HS-5 (cell line): ENCODE measurements around the gene KLF13.

Experiments used
- DNase-seq: peaks from one replicate; pipeline ENCODE4 v3.0.0-alpha.2; 2012; ENCODE audit warnings: low read depth

The KLF13 gene

DNA sequence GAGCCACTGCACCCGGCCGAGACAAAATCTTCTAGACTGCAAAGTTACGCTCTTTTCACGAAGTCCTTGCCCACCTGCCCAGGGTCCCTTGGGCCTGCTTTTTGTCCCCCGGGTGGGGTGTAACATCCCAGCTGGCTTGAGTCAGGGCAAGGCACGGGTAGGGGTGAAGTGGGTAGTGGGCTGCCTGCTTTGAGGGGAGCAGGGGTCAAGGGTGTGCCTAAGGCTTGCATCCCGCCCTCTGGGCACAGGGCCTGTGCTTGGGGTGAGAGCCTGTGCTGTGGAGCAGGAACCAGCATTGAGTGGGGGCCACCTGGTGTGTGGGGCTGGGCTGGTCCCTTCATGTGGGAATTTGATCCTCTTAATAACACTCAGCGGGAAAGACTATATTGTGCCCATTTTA, 74.6 kb downstream of the KLF13 start:
- DNase-seq: no peak

DNA sequence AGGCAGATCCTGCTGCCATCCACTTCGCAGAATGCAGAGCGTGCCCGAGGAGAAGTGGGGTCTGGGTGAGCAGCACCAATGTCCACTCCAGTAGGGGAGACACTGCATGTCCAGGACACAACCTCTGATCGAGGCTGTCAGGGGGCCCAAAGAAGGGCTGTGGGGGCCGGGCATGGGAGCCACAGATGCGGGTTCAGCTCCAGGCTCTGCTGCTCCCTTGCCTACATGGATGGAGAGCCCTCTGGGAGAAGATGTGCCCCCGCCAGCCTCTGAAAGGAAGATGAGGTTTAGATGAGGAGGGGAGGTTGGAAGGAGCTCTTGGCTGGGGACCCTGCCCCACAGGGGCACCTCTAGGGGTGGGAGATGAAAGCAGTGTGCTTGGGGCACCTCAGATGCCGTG, 75.4 kb downstream of the KLF13 start:
- no peak for DNase-seq

DNA sequence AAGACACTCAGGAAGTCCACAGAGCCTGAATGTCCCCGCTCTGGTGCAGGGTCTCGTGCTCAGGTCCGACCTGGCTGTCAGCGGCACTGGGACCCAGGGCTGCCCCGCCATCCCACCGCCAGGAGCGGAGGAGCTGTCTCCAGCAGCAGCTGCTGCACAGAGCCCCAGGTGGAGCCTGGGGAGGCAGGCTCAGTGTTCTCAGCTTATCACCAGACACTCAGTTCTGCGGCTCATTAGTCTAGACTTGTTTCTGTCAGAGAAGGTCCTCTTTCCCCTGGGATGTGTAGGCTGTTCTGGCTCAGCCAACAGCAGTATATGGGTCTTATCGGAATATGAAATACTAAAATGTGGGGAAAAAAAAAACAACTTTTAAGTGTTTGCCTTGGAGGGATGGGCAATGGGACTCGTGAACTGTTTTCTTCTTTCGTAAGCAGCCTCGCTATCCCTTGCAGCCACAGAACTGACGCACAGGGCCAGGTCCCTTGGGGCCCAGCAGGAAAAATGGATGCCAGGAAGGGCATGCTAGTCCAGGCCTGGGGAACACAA, 75.9 kb downstream of the KLF13 start:
- DNase-seq: no peak

DNA sequence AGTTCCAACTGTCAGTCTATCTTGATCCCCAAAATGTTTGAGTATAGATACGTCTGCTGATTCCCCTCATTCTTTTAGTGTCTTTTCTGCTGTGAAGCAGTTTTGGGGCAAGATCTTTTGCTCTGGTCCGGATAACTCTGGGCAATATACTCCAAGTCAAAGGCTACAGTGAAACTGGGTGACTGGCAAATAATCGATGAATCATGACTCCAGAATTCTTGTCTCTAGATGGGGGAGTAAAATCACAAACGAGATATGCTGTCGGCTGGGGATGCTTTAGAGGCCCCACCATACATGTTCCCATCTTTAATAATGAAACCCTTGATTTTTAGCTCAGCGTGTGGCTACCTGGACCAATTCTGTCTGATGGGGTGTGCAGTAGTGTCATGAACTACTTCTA, 76.5 kb downstream of the KLF13 start:
- DNase-seq: peak; percentile 26

DNA sequence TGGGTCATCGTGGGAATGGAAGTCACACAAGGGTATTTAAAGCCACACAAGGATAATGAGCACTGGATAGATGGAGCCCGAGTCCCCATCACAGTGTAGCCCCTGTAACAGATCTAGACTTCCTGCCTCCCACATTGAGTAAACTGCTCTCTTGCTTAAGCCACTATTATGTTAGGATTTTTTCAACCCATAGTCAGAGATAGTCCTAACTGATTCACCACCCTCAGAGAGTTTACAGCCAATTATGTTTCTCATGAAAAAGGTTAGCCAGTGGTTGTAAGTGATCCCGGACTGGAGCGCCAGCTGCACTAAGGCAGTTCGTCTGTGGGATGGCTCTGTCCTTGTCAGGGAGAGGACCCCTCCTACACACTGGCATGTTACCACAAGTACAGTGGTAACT, 77.0 kb downstream of the KLF13 start:
- DNase-seq: peak; percentile 23

DNA sequence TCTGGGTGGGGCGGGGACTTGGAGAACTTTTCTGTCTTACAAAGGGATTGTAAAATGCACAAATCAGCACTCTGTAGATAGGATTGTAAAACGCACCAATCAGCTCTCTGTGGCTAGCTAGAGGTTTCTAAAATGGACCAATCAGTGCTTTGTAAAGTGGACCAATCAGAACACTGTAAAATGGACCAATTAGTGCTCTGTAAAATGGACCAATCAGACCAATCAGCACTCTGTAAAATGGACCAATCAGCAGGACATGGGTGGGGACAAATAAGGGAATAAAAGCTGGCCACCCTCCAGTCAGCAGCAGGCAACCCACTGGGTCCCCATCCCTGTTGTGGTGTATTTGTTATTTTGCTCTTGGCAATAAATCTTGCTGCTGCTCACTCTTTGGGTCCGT, 77.7 kb downstream of the KLF13 start:
- no peak for DNase-seq

DNA sequence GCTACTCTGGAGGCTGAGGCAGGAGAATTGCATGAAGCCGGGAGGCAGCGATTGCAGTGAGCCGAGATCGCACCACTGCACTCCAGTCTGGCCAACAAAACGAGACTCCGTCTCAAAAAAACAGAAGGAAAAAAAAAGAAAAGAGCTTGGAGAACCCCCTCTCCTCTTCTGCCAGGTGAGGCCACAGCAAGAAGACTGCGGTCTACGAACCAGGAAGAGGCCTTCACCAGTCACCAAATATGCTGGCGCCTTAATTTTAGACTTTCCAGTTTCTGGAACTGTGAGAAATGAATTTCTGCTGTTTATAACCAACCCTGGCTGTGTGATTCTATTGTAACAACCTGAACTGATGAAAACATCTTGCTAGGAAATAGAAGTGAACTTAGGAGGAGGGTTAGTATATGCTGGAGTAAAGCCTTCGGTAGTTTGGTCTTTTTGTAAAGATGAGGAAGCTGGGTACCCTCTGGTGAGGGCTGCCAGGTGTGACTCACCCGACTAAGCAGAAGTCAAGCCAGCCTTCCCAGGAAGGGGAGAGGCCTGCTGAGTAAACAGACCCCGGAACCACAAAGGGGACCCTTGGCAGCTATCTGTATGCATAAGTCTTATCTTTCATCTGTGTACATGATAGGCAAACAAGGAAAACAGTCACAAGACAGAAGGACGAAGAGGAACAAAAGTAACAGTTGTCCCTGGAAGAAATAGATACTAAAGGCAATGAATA, 78.7 kb downstream of the KLF13 start:
- DNase-seq: no peak

DNA sequence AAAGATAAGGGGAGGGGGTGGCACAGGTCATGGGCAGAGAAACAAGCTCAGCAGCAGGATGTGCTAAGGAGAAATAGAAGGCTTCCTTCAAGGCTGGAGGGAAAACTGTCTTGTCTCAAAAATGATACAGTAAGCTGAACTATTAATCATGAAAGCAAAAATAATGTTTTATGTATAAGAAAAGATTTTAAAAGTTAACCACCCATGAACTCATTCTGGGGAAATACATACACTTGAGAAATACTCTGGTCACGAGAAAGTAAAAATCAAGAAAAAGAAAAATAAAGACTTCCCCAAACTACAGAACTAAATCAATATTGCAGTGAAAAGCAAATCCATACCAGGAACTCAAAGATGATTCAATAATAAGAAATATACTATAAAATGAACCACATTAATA, 80.7 kb downstream of the KLF13 start:
- DNase-seq: no peak

DNA sequence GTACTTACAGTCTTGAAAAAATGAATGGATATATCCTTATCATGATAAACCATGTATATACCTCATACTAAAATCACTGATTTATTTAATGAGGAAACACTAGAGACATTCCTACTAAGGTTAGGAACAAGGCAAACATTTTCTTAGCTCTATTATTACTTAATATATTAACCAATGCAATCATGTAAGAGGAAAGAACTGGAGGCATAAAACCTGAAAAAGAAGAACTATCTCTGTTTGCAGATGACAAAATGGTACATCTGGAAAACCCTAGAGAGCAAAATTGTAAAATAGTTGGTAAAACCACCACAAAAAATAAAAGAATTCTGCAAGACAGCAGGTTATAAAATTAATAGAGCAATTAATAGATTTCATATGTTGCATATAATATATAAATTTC, 81.2 kb downstream of the KLF13 start:
- DNase-seq: no peak

DNA sequence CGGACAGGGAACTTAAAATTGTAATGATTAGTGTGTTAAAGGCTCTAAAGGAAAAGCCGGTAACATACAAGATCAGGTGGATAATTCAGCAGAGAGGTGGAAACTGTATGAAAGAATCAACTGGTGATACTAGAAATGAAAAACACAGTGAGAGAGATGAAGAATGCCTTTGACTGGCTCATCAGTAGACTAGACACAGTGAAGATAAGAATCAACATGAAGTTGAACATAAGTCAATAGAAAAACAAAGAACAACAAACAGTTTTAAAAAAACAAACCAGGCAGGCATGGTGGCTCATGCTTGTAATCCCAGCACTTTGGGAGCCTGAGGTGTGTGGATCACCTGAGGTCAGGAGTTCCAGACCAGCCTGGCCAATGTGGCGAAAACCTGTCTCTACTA, 82.1 kb downstream of the KLF13 start:
- no peak for DNase-seq

DNA sequence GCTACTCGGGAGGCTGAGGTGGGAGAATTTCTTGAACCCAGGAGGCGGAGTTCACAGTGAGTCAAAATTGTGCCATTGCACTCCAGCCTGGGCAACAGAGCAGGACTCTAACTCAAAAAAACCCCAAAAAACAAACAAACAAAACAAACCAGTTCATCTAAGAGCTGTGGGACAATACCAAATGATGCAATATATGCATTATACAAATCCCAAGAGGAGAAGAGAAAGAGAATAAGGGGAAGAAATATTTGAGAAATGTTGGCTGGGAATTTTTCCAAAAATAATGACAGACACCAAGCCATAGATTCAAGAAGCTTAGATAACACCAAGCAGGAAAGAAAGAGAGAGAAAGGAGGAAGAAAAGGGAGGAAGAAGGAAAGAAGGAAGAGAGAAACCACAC, 82.5 kb downstream of the KLF13 start:
- no peak for DNase-seq

DNA sequence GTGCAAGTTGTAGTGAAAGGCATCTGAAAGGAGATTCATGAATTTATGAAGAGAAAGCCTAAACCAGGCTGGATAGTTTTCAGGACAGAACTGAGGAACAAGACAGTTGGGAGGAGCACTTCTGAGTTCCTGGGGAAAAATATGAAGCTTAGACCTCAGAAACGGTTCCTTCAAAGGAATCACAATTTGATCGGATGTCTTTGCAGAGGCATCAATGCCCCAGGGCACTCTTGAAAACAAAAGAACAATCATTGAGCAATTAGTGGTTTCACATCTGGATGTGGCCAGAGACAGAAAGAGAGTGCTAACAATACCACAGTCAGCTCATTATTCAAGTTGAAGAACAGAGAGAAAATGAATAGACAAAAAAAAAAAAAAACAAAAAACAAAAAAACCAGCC, 86.2 kb downstream of the KLF13 start:
- DNase-seq: no peak

DNA sequence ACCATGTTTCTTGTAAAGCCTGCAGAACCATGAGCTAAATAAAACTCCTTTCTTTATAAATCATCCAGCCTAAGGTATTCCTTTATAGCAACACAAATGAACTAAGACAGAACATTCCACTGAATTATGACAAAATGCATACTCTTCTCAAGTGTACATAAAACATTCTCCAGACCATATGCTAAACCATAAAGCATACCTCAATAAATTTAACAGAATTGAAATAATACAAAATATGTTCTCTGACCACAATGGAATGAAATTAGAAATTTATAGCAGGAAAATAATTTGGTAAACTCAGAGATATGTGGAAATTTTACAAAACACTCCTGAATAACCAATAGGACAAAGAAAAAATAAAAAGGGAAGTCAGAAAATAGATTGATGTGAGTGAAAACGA, 88.6 kb downstream of the KLF13 start:
- no peak for DNase-seq

DNA sequence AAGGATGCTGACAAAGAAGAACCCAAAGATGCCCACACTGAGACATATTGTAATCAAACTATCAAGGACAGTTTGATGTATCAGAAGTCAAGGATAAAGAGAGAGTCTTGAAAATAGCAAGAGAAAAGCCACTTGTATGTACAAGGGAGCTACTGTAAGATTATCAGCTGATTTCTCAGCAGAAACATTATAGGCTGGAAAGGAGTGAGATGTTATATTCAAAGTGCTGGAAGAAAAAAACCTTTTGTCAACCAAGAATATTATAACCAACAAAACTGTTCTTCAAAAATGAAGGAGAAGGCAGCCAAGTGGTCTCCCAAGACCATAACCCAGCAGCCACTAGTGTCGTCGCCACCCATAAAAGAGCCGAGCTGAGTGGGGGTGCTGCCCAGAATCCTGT, 93.2 kb downstream of the KLF13 start:
- DNase-seq: no peak

DNA sequence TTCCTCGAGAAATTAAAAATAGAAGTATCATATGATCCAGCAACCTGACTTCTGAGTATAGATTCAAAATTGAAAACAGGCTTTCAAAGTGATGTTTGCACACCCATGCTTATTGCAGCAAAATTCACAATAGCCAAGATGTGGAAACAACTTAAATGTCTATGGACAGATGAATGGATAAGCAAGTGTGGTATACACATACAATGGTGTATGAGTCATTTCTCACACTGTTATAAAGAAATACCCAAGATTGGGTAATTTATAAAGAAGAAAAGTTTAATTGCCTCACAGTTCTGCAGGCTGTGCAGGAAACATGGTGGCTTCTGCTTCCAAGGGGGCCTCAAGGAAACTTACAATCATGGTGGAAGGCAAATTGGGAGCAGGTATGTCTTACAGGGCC, 100.8 kb downstream of the KLF13 start:
- no peak for DNase-seq
